Lung (tissue), 12 donors: ENCODE data around the gene TRAPPC2. TPM values are rescaled to one million over a fixed set of nuclear protein-coding genes. Genes with fewer than 3 reads are reported as not detected.
A peak's percentile ranks its signal among the peaks of the same experiment; 100 is the strongest.

Source experiments
- ATAC-seq: fragments of 200-7000 bp; cut with Tn5 transposase; one replicate; pipeline ENCODE4 v1.9.1; 2020; ENCODE audit warnings: moderate number of reproducible peaks; ENCODE audit not compliant: insufficient read depth, low FRiP score
- DNase-seq, 3 donors: peaks; one replicate each; pipeline ENCODE4 v3.0.0-alpha.2; 2013 to 2017
- H3K27ac ChIP-seq, 2 donors: one replicate each; pipeline ENCODE4 v1.5.1; 2013; ENCODE audit warnings: mild to moderate bottlenecking in 2 of 2, moderate library complexity in 2 of 2, control low read depth in 1 of 2, inconsistent platforms in 1 of 2, low read depth in 1 of 2, low read length in 1 of 2
- H3K27me3 ChIP-seq, 3 donors: one replicate each; pipeline ENCODE4 v1.5.1; 2013; ENCODE audit warnings: low read length in 2 of 3; ENCODE audit not compliant: control insufficient read depth in 3 of 3, insufficient read depth in 3 of 3
- H3K36me3 ChIP-seq, 4 donors: one replicate each; pipeline ENCODE4 v1.5.1; 2013; ENCODE audit warnings: low read length in 4 of 4, mild to moderate bottlenecking in 1 of 4, moderate library complexity in 1 of 4; ENCODE audit not compliant: control insufficient read depth in 4 of 4, insufficient read depth in 4 of 4
- H3K4me1 ChIP-seq, 5 donors: one replicate each; pipeline ENCODE4 v1.5.1; 2013; ENCODE audit warnings: low read length in 5 of 5, mild to moderate bottlenecking in 2 of 5, moderate library complexity in 1 of 5; ENCODE audit not compliant: control insufficient read depth in 5 of 5, insufficient read depth in 5 of 5
- H3K4me3 ChIP-seq: one replicate; pipeline ENCODE4 v1.5.1; 2013; ENCODE audit warnings: mild to moderate bottlenecking, control low read depth, moderate library complexity
- H3K9ac ChIP-seq, 2 donors: one replicate each; pipeline ENCODE4 v1.5.1; 2013; ENCODE audit warnings: low read length in 2 of 2, control low read depth in 1 of 2; ENCODE audit not compliant: insufficient read depth in 1 of 2
- H3K9me3 ChIP-seq, 4 donors: one replicate each; pipeline ENCODE4 v1.5.1; 2013; ENCODE audit warnings: low read length in 3 of 4, mild to moderate bottlenecking in 1 of 4, moderate library complexity in 1 of 4; ENCODE audit not compliant: control insufficient read depth in 4 of 4, insufficient read depth in 3 of 4
- CTCF ChIP-seq: IDR thresholded peaks from 2 replicates; pipeline ENCODE4 v1.5.1; 2012; ENCODE audit warnings: mild to moderate bottlenecking; ENCODE audit errors: control extremely low read depth, extremely low read depth
- WGBS, 2 donors: extraction: QIAGEN DNeasy Blood & Tissue Kit; methylation state at CpG; one replicate each; pipeline ENCODE4 v1.1.7; 2013; 5-methylcytosine and 5-hydroxymethylcytosine counted together
- polyA plus RNA-seq, 2 donors: library from polyadenylated mRNA; stranded (reverse); fragments of 200-250 nt; gene quantifications; one replicate each; pipeline ENCODE4 v1.2.1, GENCODE V29; 2013
- total RNA-seq, 2 donors: library from RNA; depleted of rRNA in 1 of 2; stranded (reverse); fragments of >200 nt in 1 of 2; gene quantifications; one replicate each; pipeline ENCODE4 v1.2.1, GENCODE V29; 2014 to 2021
- donor health status: control.
- donor health status: control.
- donor health status: Bipolar disorder and iron deficiency.
- donor health status: healthy.
- donor health status: DM: yes; HTN: yes; CAD: no.

TRAPPC2 gene
- total and polyA plus RNA-seq, 4 donors, result 4.7 to 32.6 (median 10.5) TPM

GRCh38 chrX:13689741-13690211, 44.6 kb downstream of the TRAPPC2 start:
- DNase-seq, result peak in 2 of 3 donors; percentile 59 to 63
- peak overlapping the region; percentile 73 for H3K4me3 ChIP-seq
- peaks cover 0 to 2% (median 0%) of the 10 kb centered on the region in 4 donors for H3K9me3 ChIP-seq
- 0 to 6% methylated on average over 16 of the region's 16 CpGs for WGBS, 2 donors
- no peak for ATAC-seq
- peak overlapping the region; percentile 98 to 99 for H3K27ac ChIP-seq
- peaks cover 0 to 15% (median 3%) of the 10 kb centered on the region in 5 donors for H3K4me1 ChIP-seq
- TF ChIP-seq CTCF, result no peak
- no peaks in the 10 kb centered on the region for H3K36me3 ChIP-seq
- peaks cover 0 to 47% (median 45%) of the 10 kb centered on the region in 3 donors for H3K27me3 ChIP-seq
- H3K9ac ChIP-seq, result peak overlapping the region; percentile 87 to 93

GRCh38 chrX:13688958-13689740, 45.3 kb downstream of the TRAPPC2 start, which contains the start of gene RAB9A:
TSS of gene RAB9A (plus strand) at chrX:13689128. CDS start at chrX:13708747, 19,619 bp downstream.
- Histone ChIP-seq H3K36me3 (no peaks in the 10 kb centered on the region), H3K9me3 (peaks cover 0 to 2% (median 0%) of the 10 kb centered on the region in 4 donors), H3K4me3 (peak within 1 kb of the TSS; percentile 73), H3K27ac (peak within 1 kb of the TSS; percentile 98 to 99), H3K9ac (peak within 1 kb of the TSS; percentile 87 to 93), H3K27me3 (peaks cover 0 to 48% (median 46%) of the 10 kb centered on the region in 3 donors), H3K4me1 (peaks cover 0 to 15% (median 3%) of the 10 kb centered on the region in 5 donors)
- ATAC-seq (peak; percentile 96), DNase-seq (peak; percentile 86 to 89 (median 88))
- WGBS, 2 donors, result 0 to 2% methylated on average over 41 to 68 of the region's 68 CpGs
- TF ChIP-seq CTCF, result no peak

- 5 to 10% methylated on average over 13 of the region's 13 CpGs for WGBS, 2 donors
- H3K9ac ChIP-seq, result peak overlapping the region; percentile 36 to 87
- ATAC-seq, result no peak
Measured at GRCh38 chrX:13688384-13688957, 45.9 kb downstream of the TRAPPC2 start.

More at GRCh38 chrX:13688384-13688957, 45.9 kb downstream of the TRAPPC2 start:
- peaks cover 0 to 53% (median 52%) of the 10 kb centered on the region in 3 donors for H3K27me3 ChIP-seq
- peak in 1 of 3 donors; percentile 15 for DNase-seq
- peak overlapping the region; percentile 73 for H3K4me3 ChIP-seq
- H3K9me3 ChIP-seq, result peaks cover 0 to 2% (median 0%) of the 10 kb centered on the region in 4 donors
- H3K27ac ChIP-seq, result peak overlapping the region; percentile 98 to 99
- H3K36me3 ChIP-seq, result no peaks in the 10 kb centered on the region
- no peak for TF ChIP-seq CTCF
- peaks cover 0 to 9% (median 3%) of the 10 kb centered on the region in 5 donors for H3K4me1 ChIP-seq
